Cardiac fibroblast (primary cell): Measurements from ENCODE around the gene FARS2.

Experiments
- DNase-seq, 2 donors: peaks; one replicate each; pipeline versions ENCODE4 v3.0.0 to v3.0.0-alpha.2; 2010; ENCODE audit warnings: low read depth in 2 of 2
- H3K4me3 ChIP-seq, 2 donors: replicated peaks in 1 of 2; 1 replicate in 1 of 2; 2 replicates in 1 of 2; pipeline ENCODE4 v1.5.1; 2011; ENCODE audit warnings: low read depth in 2 of 2, low read length in 2 of 2, mild to moderate bottlenecking in 2 of 2, moderate library complexity in 1 of 2
- CTCF ChIP-seq: IDR thresholded peaks from one replicate; pipeline ENCODE4 v1.5.1; 2011; ENCODE audit warnings: low read depth, mild to moderate bottlenecking, low read length, inconsistent platforms

Gene FARS2

GRCh38 chr6:5623769-5624168 is 362.5 kb downstream of the FARS2 start:
- DNase-seq = no peak
- no peak for TF ChIP-seq CTCF
- no peak overlapping the region for H3K4me3 ChIP-seq

- no peak overlapping the region for H3K4me3 ChIP-seq
- peak in 1 of 2 donors; percentile 13 for DNase-seq
- no peak for TF ChIP-seq CTCF
These were observed 362.9 kb downstream of the FARS2 start for GRCh38 chr6:5624256-5624655.

GRCh38 chr6:5626727-5627426 is 365.6 kb downstream of the FARS2 start:
- no peak for TF ChIP-seq CTCF
- H3K4me3 ChIP-seq = no peak overlapping the region
- DNase-seq = no peak

GRCh38 chr6:5630636-5631035 is 369.3 kb downstream of the FARS2 start:
- no peak overlapping the region for H3K4me3 ChIP-seq
- TF ChIP-seq CTCF = no peak
- no peak for DNase-seq

- no peak for DNase-seq
- TF ChIP-seq CTCF = no peak
- no peak overlapping the region for H3K4me3 ChIP-seq
These were observed 371.1 kb downstream of the FARS2 start for GRCh38 chr6:5632348-5632935.

- TF ChIP-seq CTCF = no peak
- no peak overlapping the region for H3K4me3 ChIP-seq
- peak; percentile 4 to 33 for DNase-seq
These were observed 373.2 kb downstream of the FARS2 start for GRCh38 chr6:5634525-5634924.
